Measurements from ENCODE around the gene PCDHGC4.

DNA sequence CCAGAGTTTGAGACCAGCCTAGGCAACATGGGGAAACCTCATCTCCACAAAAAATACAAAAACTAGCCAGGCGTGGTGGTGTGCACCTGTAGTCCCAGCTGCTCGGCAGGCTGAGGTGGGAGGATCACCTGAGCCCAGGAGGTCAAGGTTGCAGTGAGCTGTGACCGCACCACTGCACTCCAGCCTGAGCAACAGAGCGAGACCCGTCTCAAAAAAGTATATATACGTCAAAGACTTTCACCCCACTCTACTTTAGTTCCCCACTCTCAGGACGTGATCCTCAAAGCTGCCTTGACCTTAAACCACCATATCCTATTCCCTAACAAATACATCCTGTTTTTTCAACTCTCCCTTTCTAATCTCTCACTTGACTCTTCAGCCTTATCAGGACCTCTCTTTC lies 45.0 kb downstream of the PCDHGC4 start:
- TF ChIP-seq, protein P1, sequence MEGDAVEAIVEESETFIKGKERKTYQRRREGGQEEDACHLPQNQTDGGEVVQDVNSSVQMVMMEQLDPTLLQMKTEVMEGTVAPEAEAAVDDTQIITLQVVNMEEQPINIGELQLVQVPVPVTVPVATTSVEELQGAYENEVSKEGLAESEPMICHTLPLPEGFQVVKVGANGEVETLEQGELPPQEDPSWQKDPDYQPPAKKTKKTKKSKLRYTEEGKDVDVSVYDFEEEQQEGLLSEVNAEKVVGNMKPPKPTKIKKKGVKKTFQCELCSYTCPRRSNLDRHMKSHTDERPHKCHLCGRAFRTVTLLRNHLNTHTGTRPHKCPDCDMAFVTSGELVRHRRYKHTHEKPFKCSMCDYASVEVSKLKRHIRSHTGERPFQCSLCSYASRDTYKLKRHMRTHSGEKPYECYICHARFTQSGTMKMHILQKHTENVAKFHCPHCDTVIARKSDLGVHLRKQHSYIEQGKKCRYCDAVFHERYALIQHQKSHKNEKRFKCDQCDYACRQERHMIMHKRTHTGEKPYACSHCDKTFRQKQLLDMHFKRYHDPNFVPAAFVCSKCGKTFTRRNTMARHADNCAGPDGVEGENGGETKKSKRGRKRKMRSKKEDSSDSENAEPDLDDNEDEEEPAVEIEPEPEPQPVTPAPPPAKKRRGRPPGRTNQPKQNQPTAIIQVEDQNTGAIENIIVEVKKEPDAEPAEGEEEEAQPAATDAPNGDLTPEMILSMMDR (IDR thresholded peaks at IDR 0.05): no peak
- no peak for TF ChIP-seq POLR2A (IDR thresholded peaks at IDR 0.05)

All from uterus (tissue), 2 donors.